ENCODE results near the gene TBXA2R. TPM values are rescaled to one million over a fixed set of nuclear protein-coding genes. Genes with fewer than 3 reads are reported as not detected.

The TBXA2R gene
- total and polyA plus RNA-seq, 2 of the 4 experiments (the other 2 are of a cell fraction), result 0.36 to 2.3 TPM

GRCh38 chr19:3557461-3558248 lies 49.0 kb downstream of the TBXA2R start, which contains the start of gene MFSD12:
MFSD12 (minus strand) TSS chr19:3557586; CDS start chr19:3557403, 183 bp downstream.
- Histone ChIP-seq H3K9me1 (ENCODE audit: insufficient read depth, low read length) (0 out of 2 replicates have a peak, but pooled peaks cover 4% of the 10 kb centered on the region), H2BK120ac (ENCODE audit: low read depth, low read length) (peak within 1 kb of the TSS; percentile 44; the same call in 1 of the 2 replicates), H2BK5ac (ENCODE audit: low read depth, low read length, poor library complexity, severe bottlenecking) (peak within 1 kb of the TSS; percentile 82), H3K4me3 (ENCODE audit: insufficient read depth, low read depth, low read length) (peak within 1 kb of the TSS; percentile 95), H2AFZ (replicated peaks; ENCODE audit: low read length, poor library complexity) (peak within 1 kb of the TSS; percentile 99), H3K4me1 (ENCODE audit: control insufficient read depth, insufficient read depth, low read length) (peaks cover 16% of the 10 kb centered on the region), H3K9me3 (ENCODE audit: control insufficient read depth, insufficient read depth, low read length) (no peaks in the 10 kb centered on the region), H2AK9ac (replicated peaks; ENCODE audit: low read depth, low read length, poor library complexity) (peak within 1 kb of the TSS; percentile 99), H3K4me2 (ENCODE audit: low read depth, low read length) (peak within 1 kb of the TSS; percentile 93), H3K27ac (ENCODE audit: insufficient read depth, low read length) (peak within 1 kb of the TSS; percentile 71), H3K56ac (ENCODE audit: extremely low read depth, insufficient read depth, low read length) (peak within 1 kb of the TSS; percentile 8; the same call in 1 of the 2 replicates), H2BK15ac (ENCODE audit: low read depth, low read length) (0 out of 3 replicates have a peak within 1 kb of the TSS, but pooled peaks have one; percentile 43), H4K20me1 (ENCODE audit: insufficient read depth, low read length) (peaks cover 24% of the 10 kb centered on the region), H4K5ac (ENCODE audit: low read depth, low read length) (peak within 1 kb of the TSS; percentile 66), H3K14ac (replicated peaks; ENCODE audit: low read depth, low read length) (peak within 1 kb of the TSS; percentile 89), H3K4ac (ENCODE audit: low read depth, low read length) (peak within 1 kb of the TSS; percentile 83), H2AK5ac (ENCODE audit: low read depth, low read length) (peak within 1 kb of the TSS; percentile 74), H3K79me1 (ENCODE audit: low read depth in 1 of 2, low read length in 2 of 2) (peaks cover 26 to 42% of the 10 kb centered on the region in 2 experiments), H4K8ac (ENCODE audit: low read depth in 2 of 2, low read length in 2 of 2) (peak within 1 kb of the TSS; percentile 14 to 93), H3K9ac (ENCODE audit: low read depth, low read length) (peak within 1 kb of the TSS; percentile 84), H3K27me3 (ENCODE audit: control insufficient read depth, insufficient read depth, low read length) (no peaks in the 10 kb centered on the region), H2BK20ac (ENCODE audit: low read depth, low read length) (no peak within 1 kb of the TSS), H4K91ac (ENCODE audit: insufficient read depth, low read depth, low read length) (peak within 1 kb of the TSS; percentile 80), H3K36me3 (ENCODE audit: control insufficient read depth, insufficient read depth, low read length) (no peaks in the 10 kb centered on the region), H3K18ac (ENCODE audit: low read depth, low read length) (peak within 1 kb of the TSS; percentile 57), H3K23ac (ENCODE audit: low read depth, low read length) (peak within 1 kb of the TSS; percentile 96)
- ATAC-seq (ENCODE audit: low read depth) (peak; percentile 94), DNase-seq (peak; percentile 92)
- POLR2A ChIA-PET (ENCODE audit: unreplicated experiment), result no interaction called here
- 0% methylated on average over 41 of the region's 81 CpGs; no CpG with 5 or more reads in 1 of the 2 experiments for WGBS, 2 experiments (ENCODE audit: extremely low coverage in 2 of 2, insufficient read length in 1 of 2)
- BruUV-seq (replicated peaks), result no TSS peak
- in situ Hi-C loops (cut with MboI; ENCODE audit: low sequenced_read_pairs) (no loop called here), dilution Hi-C loops (cut with HindIII; ENCODE audit: low sequenced_read_pairs, unreplicated experiment) (no loop called here), intact Hi-C loops (cut with micrococcal nuclease) (no loop called here)
- CTCF ChIA-PET, result no interaction called here
- TF ChIP-seq MAFK (IDR thresholded peaks at IDR 0.05; ENCODE audit: low read depth, low read length), result no peak
- TF ChIP-seq ELK1 (IDR thresholded peaks at IDR 0.05; ENCODE audit: borderline replicate concordance, low read depth, low read length), result no peak
- TF ChIP-seq RFX5 (IDR thresholded peaks at IDR 0.05; ENCODE audit: low read depth, low read length), result no peak
- no peak for TF ChIP-seq CTCF (conservative IDR thresholded peaks at IDR 0.05; ENCODE audit: low read depth, low read length)
- no peak for TF ChIP-seq CHD1 (IDR thresholded peaks at IDR 0.05; ENCODE audit: low read depth, low read length)
- TF ChIP-seq MAZ (IDR thresholded peaks at IDR 0.05; ENCODE audit: borderline replicate concordance, low read depth, low read length), result peak; percentile 84; the same call in 1 of the 2 replicates
- TF ChIP-seq FOS (IDR thresholded peaks at IDR 0.05; ENCODE audit: low read depth, low read length), result peak; percentile 52; the same call in 1 of the 2 replicates
- no peak for TF ChIP-seq RAD21 (IDR thresholded peaks at IDR 0.05; ENCODE audit: low read length)
- peak; percentile 85 for TF ChIP-seq USF2 (IDR thresholded peaks at IDR 0.05; ENCODE audit: low read depth, low read length)
- TF ChIP-seq SMC3 (IDR thresholded peaks at IDR 0.05; ENCODE audit: low read depth, low read length), result no peak
- no peak for TF ChIP-seq BHLHE40 (IDR thresholded peaks at IDR 0.05; ENCODE audit: low read depth, low read length)
- TF ChIP-seq RCOR1 (IDR thresholded peaks at IDR 0.05; ENCODE audit: insufficient replicate concordance, low read length), result no peak
- peak; percentile 79 for TF ChIP-seq MXI1 (IDR thresholded peaks at IDR 0.05; ENCODE audit: borderline replicate concordance, low read depth, low read length)
